Measurements from ENCODE around the gene CACTIN. TPM values are rescaled to one million over a fixed set of nuclear protein-coding genes. Genes with fewer than 3 reads are reported as not detected.

Gene CACTIN
- polyA plus RNA-seq, 1 donor (not counting 4 experiments of a cell fraction or from before 2014, with no cell fraction given) = 10.8 TPM

DNA sequence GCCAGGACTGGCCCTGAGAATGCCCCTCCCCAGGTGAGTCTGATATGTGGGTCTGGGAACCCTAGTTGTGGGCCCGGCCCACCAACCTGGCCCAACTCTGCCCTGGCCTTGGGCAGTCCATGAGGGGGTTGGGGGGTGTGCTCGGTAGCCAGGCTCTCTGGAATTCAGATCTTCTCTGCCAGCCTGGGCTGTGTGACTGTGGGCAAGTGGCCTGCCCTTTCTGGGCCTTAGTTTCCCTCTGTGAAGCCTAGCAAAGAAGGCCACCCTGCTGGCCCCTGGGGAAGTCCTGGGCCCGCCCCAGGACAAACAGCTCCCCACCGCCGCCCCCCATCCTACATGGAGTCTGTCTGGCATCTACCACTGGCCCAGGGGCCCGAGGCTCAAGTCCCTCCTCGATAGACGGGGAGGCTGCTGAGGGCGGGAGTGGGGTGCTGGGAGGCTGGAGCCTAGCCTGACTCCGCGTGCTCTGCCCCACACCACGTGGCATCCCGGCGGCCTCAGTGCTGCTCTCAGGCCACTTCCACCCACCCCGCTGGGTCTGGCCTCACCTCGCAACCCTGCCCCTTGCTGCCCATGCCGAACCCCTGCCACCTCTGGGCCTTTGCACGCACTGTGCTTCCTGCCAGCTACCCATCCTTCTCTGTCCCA, 11.6 kb downstream of the CACTIN start:
- Histone ChIP-seq H3K9ac (ENCODE audit: control insufficient read depth, extremely low read depth, insufficient read depth, low read length) (no peak overlapping the region), H3K9me1 (ENCODE audit: control insufficient read depth, extremely low read depth, insufficient read depth, low read length) (no peaks in the 10 kb centered on the region), H3K27ac (ENCODE audit: control insufficient read depth, insufficient read depth, low read length) (no peak overlapping the region), H3K9me3 (ENCODE audit: control insufficient read depth, low read depth, low read length) (no peaks in the 10 kb centered on the region), H3K36me3 (ENCODE audit: control insufficient read depth in 2 of 2, extremely low read depth in 1 of 2, insufficient read depth in 2 of 2, low read length in 2 of 2) (peaks cover 9 to 11% of the 10 kb centered on the region in 2 experiments), H3K27me3 (ENCODE audit: control insufficient read depth, extremely low read depth, insufficient read depth, low read length) (no peaks in the 10 kb centered on the region), H3K4me3 (ENCODE audit: control insufficient read depth in 2 of 3, extremely low read depth in 1 of 3, insufficient read depth in 2 of 3, low read depth in 1 of 3, low read length in 3 of 3) (no peak overlapping the region), H4K20me1 (ENCODE audit: control insufficient read depth, extremely low read depth, insufficient read depth, low read length) (no peaks in the 10 kb centered on the region), H3K4me2 (ENCODE audit: control insufficient read depth, extremely low read depth, insufficient read depth, low read depth, low read length) (no peak overlapping the region), H3K4me1 (ENCODE audit: control insufficient read depth, extremely low read depth, insufficient read depth, low read length) (no peaks in the 10 kb centered on the region), H2AFZ (ENCODE audit: control insufficient read depth, low read length) (no peak overlapping the region), H3K79me2 (ENCODE audit: control insufficient read depth, insufficient read depth, low read length) (no peaks in the 10 kb centered on the region)
- no peak for TF ChIP-seq EZH2 (IDR thresholded peaks at IDR 0.05; ENCODE audit: low read length)
- TF ChIP-seq, protein P1, sequence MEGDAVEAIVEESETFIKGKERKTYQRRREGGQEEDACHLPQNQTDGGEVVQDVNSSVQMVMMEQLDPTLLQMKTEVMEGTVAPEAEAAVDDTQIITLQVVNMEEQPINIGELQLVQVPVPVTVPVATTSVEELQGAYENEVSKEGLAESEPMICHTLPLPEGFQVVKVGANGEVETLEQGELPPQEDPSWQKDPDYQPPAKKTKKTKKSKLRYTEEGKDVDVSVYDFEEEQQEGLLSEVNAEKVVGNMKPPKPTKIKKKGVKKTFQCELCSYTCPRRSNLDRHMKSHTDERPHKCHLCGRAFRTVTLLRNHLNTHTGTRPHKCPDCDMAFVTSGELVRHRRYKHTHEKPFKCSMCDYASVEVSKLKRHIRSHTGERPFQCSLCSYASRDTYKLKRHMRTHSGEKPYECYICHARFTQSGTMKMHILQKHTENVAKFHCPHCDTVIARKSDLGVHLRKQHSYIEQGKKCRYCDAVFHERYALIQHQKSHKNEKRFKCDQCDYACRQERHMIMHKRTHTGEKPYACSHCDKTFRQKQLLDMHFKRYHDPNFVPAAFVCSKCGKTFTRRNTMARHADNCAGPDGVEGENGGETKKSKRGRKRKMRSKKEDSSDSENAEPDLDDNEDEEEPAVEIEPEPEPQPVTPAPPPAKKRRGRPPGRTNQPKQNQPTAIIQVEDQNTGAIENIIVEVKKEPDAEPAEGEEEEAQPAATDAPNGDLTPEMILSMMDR (optimal IDR thresholded peaks at IDR 0.05 in 1 of 3, IDR thresholded peaks at IDR 0.05 in 1 of 3, conservative IDR thresholded peaks at IDR 0.05 in 1 of 3; ENCODE audit: extremely low read depth in 1 of 3, insufficient read depth in 2 of 3, low read length in 3 of 3) = no peak
- no peak for FAIRE-seq
- DNase-seq (ENCODE audit: low read depth, low spot score) = no peak
- dilution Hi-C loops (cut with MboI; ENCODE audit: extremely low pct_ligation_motif_present, low sequenced_read_pairs) = no loop called here

DNA sequence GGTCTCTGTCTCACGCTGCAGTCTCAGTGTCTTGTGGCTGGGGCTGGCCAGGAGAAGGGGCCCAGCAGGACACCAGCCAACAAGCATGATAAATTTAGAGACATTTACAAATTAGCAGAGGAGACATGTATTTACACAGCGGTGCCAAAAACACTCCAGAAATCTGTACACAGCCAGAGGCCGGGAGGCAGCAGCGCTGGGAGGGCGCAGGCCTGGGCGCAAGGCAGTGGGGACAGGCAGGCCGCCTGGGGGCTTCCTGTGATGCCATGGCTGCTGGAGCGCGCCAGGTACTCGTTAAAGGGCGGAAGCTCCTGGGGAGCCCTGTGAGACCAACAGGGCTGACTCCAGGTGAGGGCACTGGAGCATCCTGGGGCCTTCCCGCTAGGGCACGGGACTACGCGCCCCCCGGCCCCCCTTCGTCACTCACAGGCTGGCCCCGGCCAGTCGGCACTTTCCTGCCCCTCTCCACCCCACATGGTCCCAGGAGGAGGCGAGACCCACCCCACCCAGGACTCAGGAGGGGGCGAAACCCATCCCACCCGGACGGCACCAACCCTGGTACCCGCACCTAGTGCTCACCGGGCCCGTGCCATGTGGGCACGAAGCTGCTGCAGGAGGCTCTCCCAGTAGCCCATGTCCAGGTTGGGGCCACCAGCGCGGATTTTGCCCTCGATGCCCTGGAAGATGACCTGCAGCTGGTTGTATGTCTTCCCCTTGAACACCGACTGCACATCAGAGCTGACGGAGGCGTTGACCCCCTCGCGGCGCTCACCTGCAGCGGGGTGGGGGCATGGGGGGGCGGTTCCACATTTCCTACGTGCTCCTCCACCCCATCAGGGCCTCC, 12.6 kb downstream of the CACTIN start:
- dilution Hi-C loops (cut with MboI; ENCODE audit: extremely low pct_ligation_motif_present, low sequenced_read_pairs) = no loop called here
- H3K79me2 ChIP-seq (ENCODE audit: control insufficient read depth, insufficient read depth, low read length) = no peaks in the 10 kb centered on the region
- no peaks in the 10 kb centered on the region for H3K9me3 ChIP-seq (ENCODE audit: control insufficient read depth, low read depth, low read length)
- H3K9ac ChIP-seq (ENCODE audit: control insufficient read depth, extremely low read depth, insufficient read depth, low read length) = no peak overlapping the region
- H2AFZ ChIP-seq (ENCODE audit: control insufficient read depth, low read length) = no peak overlapping the region
- no peak for TF ChIP-seq EZH2 (IDR thresholded peaks at IDR 0.05; ENCODE audit: low read length)
- TF ChIP-seq, protein P1 (optimal IDR thresholded peaks at IDR 0.05 in 1 of 3, IDR thresholded peaks at IDR 0.05 in 1 of 3, conservative IDR thresholded peaks at IDR 0.05 in 1 of 3; ENCODE audit: extremely low read depth in 1 of 3, insufficient read depth in 2 of 3, low read length in 3 of 3) = no peak
- H3K9me1 ChIP-seq (ENCODE audit: control insufficient read depth, extremely low read depth, insufficient read depth, low read length) = no peaks in the 10 kb centered on the region
- no peak overlapping the region for H3K4me2 ChIP-seq (ENCODE audit: control insufficient read depth, extremely low read depth, insufficient read depth, low read depth, low read length)
- no peak overlapping the region for H3K4me3 ChIP-seq (ENCODE audit: control insufficient read depth in 2 of 3, extremely low read depth in 1 of 3, insufficient read depth in 2 of 3, low read depth in 1 of 3, low read length in 3 of 3)
- no peak overlapping the region for H3K27ac ChIP-seq (ENCODE audit: control insufficient read depth, insufficient read depth, low read length)
- no peaks in the 10 kb centered on the region for H3K27me3 ChIP-seq (ENCODE audit: control insufficient read depth, extremely low read depth, insufficient read depth, low read length)
- no peaks in the 10 kb centered on the region for H3K4me1 ChIP-seq (ENCODE audit: control insufficient read depth, extremely low read depth, insufficient read depth, low read length)
- FAIRE-seq = no peak
- no peak for DNase-seq (ENCODE audit: low read depth, low spot score)
- H4K20me1 ChIP-seq (ENCODE audit: control insufficient read depth, extremely low read depth, insufficient read depth, low read length) = no peaks in the 10 kb centered on the region
- peaks cover 9 to 11% of the 10 kb centered on the region in 2 experiments for H3K36me3 ChIP-seq (ENCODE audit: control insufficient read depth in 2 of 2, extremely low read depth in 1 of 2, insufficient read depth in 2 of 2, low read length in 2 of 2)
